ENCODE results near the gene RGS3.
A peak's percentile ranks its signal among the peaks of the same experiment; 100 is the strongest.

The RGS3 gene

GRCh38 chr9:113492343-113493202 lies 29.0 kb downstream of the RGS3 start:
- DNase-seq (no peak), ATAC-seq (no peak)
- Mint-ChIP-seq H3K27me3 (no peaks in the 10 kb centered on the region), H3K9me3 (no peaks in the 10 kb centered on the region), H3K4me3 (no peak overlapping the region), H3K4me1 (peaks cover 36% of the 10 kb centered on the region), H3K27ac (no peak overlapping the region)

GRCh38 chr9:113493203-113493520 lies 29.6 kb downstream of the RGS3 start:
- H3K4me3 Mint-ChIP-seq: no peak overlapping the region
- H3K9me3 Mint-ChIP-seq: no peaks in the 10 kb centered on the region
- peaks cover 33% of the 10 kb centered on the region for H3K4me1 Mint-ChIP-seq
- ATAC-seq: no peak
- no peaks in the 10 kb centered on the region for H3K27me3 Mint-ChIP-seq
- no peak for DNase-seq
- H3K27ac Mint-ChIP-seq: no peak overlapping the region

- Mint-ChIP-seq H3K4me1 (peaks cover 45% of the 10 kb centered on the region), H3K27ac (no peak overlapping the region)
- ATAC-seq: no peak
Measured at GRCh38 chr9:113495526-113495925, 32.0 kb downstream of the RGS3 start.

GRCh38 chr9:113497051-113497450 lies 33.5 kb downstream of the RGS3 start:
- DNase-seq: no peak

More at GRCh38 chr9:113495526-113495925, 32.0 kb downstream of the RGS3 start:
- no peaks in the 10 kb centered on the region for H3K27me3 Mint-ChIP-seq
- no peak overlapping the region for H3K4me3 Mint-ChIP-seq
- H3K9me3 Mint-ChIP-seq: no peaks in the 10 kb centered on the region
- DNase-seq: no peak

GRCh38 chr9:113499153-113499875 lies 35.8 kb downstream of the RGS3 start:
- H3K9me3 Mint-ChIP-seq: no peaks in the 10 kb centered on the region
- peaks cover 63% of the 10 kb centered on the region for H3K4me1 Mint-ChIP-seq
- H3K27ac Mint-ChIP-seq: peak overlapping the region; percentile 42 to 65
- ATAC-seq (peak; percentile 37), DNase-seq (no peak)
- no peaks in the 10 kb centered on the region for H3K27me3 Mint-ChIP-seq
- peak overlapping the region in 1 of 2 donors; percentile 45 for H3K4me3 Mint-ChIP-seq

More at GRCh38 chr9:113497051-113497450, 33.5 kb downstream of the RGS3 start:
- peaks cover 60% of the 10 kb centered on the region for H3K4me1 Mint-ChIP-seq
- H3K4me3 Mint-ChIP-seq: no peak overlapping the region
- ATAC-seq: no peak
- H3K27ac Mint-ChIP-seq: peak overlapping the region in 1 of 2 donors; percentile 64
- no peaks in the 10 kb centered on the region for H3K9me3 Mint-ChIP-seq
- no peaks in the 10 kb centered on the region for H3K27me3 Mint-ChIP-seq

GRCh38 chr9:113499876-113500497 lies 36.5 kb downstream of the RGS3 start:
- Mint-ChIP-seq H3K4me3 (peak overlapping the region; percentile 15 to 45), H3K27me3 (no peaks in the 10 kb centered on the region), H3K27ac (peak overlapping the region; percentile 65 to 74), H3K4me1 (peaks cover 63% of the 10 kb centered on the region), H3K9me3 (no peaks in the 10 kb centered on the region)
- ATAC-seq (peak; percentile 85), DNase-seq (peak in 1 of 2 donors; percentile 45)

- Mint-ChIP-seq H3K27me3 (no peaks in the 10 kb centered on the region), H3K27ac (no peak overlapping the region), H3K9me3 (no peaks in the 10 kb centered on the region), H3K4me3 (no peak overlapping the region), H3K4me1 (peaks cover 66% of the 10 kb centered on the region)
- ATAC-seq (no peak), DNase-seq (no peak)
Measured at GRCh38 chr9:113501129-113501686, 37.7 kb downstream of the RGS3 start.

- H3K27ac Mint-ChIP-seq: no peak overlapping the region
- no peaks in the 10 kb centered on the region for H3K9me3 Mint-ChIP-seq
- no peaks in the 10 kb centered on the region for H3K27me3 Mint-ChIP-seq
- no peak for DNase-seq
- no peak overlapping the region for H3K4me3 Mint-ChIP-seq
- peaks cover 68% of the 10 kb centered on the region for H3K4me1 Mint-ChIP-seq
- no peak for ATAC-seq
Measured at GRCh38 chr9:113501852-113502251, 38.3 kb downstream of the RGS3 start.

DNA sequence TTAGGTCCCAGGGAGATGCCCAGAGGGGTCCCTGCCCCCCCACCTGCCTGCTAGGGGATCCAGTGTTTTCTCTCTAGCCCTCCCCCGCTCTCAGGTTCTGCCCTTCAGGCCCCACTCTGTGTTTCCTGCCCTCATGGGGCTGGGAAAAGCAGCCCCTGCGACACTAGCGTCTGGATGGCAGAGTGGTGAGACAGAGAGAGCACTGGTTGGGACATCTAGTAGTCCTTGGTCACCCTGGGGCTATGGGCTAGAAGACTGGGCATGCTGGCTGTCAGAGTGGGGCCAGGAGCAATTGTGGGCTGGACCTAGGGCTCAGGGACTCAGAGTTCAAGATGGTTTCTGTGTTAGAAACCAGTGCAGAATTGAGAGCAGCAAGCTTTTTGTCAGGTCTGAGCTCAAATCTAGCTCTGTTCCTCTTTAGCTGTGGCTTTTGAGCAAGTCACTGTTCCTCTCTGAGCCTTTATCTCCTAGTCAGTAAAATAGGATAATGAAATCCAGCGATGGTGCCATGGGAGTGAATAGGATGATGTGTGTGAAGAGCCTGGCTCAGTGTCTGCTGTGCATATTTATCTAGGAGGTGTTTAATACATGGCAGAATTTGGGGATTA lies 39.0 kb downstream of the RGS3 start:
- no peaks in the 10 kb centered on the region for H3K27me3 Mint-ChIP-seq
- H3K4me3 Mint-ChIP-seq: no peak overlapping the region
- no peak for DNase-seq
- H3K4me1 Mint-ChIP-seq: peaks cover 75% of the 10 kb centered on the region
- H3K27ac Mint-ChIP-seq: peak overlapping the region; percentile 59 to 60
- no peak for ATAC-seq
- H3K9me3 Mint-ChIP-seq: no peaks in the 10 kb centered on the region

GRCh38 chr9:113503131-113503541 lies 39.6 kb downstream of the RGS3 start:
- no peak for ATAC-seq
- peak overlapping the region in 1 of 2 donors; percentile 59 for H3K27ac Mint-ChIP-seq
- DNase-seq: no peak
- no peak overlapping the region for H3K4me3 Mint-ChIP-seq
- no peaks in the 10 kb centered on the region for H3K9me3 Mint-ChIP-seq
- no peaks in the 10 kb centered on the region for H3K27me3 Mint-ChIP-seq
- H3K4me1 Mint-ChIP-seq: peaks cover 81% of the 10 kb centered on the region

- H3K4me3 Mint-ChIP-seq: no peak overlapping the region
- no peaks in the 10 kb centered on the region for H3K27me3 Mint-ChIP-seq
- DNase-seq (no peak), ATAC-seq (no peak)
- peak overlapping the region; percentile 46 to 56 for H3K27ac Mint-ChIP-seq
- H3K4me1 Mint-ChIP-seq: peaks cover 87% of the 10 kb centered on the region
- H3K9me3 Mint-ChIP-seq: no peaks in the 10 kb centered on the region
Measured at GRCh38 chr9:113503613-113504211, 40.2 kb downstream of the RGS3 start.

DNA sequence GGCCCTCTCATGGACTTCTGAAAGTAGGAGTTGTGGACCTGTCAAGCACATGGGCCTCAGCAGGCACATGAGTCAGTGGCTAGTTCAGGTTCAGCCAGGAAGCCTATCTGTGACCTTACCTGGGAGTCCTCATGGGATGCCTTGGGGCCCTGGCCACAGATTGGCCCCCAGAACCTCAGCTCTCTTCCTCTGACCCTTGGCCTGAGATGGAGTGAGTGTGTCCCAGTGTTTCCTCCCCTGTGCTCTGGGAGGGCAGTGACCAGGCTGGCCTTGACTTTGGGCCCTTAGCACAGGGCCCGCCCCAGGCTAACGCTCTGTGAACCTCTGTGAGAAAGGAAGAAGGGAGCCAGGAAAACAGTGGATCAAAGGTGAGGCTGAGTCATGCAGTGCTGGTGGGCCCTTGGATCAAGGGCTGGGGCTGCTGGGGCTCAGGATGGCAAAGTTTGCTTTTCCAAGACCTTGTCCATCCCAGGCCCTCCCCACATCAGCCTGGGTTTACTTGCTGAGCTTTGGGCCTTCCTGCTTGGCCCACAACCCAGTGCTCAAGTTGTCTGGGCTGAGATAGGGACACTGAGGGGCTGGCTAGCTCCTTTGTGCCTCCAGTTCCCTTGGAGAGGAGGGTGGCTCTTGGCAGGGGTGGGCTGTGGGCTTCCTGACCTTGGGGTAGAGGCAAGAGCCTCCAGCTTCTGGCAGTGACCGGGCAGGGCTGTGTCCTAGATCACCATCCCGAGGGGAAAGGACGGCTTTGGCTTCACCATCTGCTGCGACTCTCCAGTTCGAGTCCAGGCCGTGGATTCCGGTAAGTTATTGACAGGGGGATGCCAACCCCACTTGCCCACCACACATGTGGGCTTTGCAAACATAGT lies 41.4 kb downstream of the RGS3 start:
- no peak for DNase-seq
- no peaks in the 10 kb centered on the region for H3K9me3 Mint-ChIP-seq
- peak overlapping the region; percentile 66 to 76 for H3K27ac Mint-ChIP-seq
- peaks cover 87% of the 10 kb centered on the region for H3K4me1 Mint-ChIP-seq
- H3K27me3 Mint-ChIP-seq: no peaks in the 10 kb centered on the region
- ATAC-seq: no peak
- H3K4me3 Mint-ChIP-seq: no peak overlapping the region

DNA sequence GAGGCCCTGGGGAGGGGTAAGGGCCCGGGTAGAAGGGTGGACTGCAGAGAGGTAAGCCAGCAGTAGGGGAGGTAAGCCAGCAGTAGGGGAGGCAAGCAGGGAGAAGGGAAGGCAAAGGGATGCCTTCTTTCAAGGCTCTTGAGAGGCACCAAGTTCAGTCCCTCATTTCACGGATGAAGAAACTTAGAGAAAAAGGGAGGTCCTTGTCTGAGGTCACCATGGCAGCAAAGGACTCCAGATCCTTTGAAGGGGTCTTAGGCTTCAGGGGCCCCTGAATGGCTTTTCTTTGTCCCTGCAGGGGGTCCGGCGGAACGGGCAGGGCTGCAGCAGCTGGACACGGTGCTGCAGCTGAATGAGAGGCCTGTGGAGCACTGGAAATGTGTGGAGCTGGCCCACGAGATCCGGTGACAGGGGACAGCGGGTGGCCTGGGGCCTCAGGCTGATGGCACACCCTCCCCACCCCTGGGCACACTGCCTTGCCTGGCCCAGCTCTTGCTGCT lies 42.6 kb downstream of the RGS3 start:
- ATAC-seq: no peak
- no peak overlapping the region for H3K4me3 Mint-ChIP-seq
- H3K27me3 Mint-ChIP-seq: no peaks in the 10 kb centered on the region
- H3K9me3 Mint-ChIP-seq: no peaks in the 10 kb centered on the region
- H3K4me1 Mint-ChIP-seq: peaks cover 86% of the 10 kb centered on the region
- H3K27ac Mint-ChIP-seq: no peak overlapping the region
- DNase-seq: no peak

DNA sequence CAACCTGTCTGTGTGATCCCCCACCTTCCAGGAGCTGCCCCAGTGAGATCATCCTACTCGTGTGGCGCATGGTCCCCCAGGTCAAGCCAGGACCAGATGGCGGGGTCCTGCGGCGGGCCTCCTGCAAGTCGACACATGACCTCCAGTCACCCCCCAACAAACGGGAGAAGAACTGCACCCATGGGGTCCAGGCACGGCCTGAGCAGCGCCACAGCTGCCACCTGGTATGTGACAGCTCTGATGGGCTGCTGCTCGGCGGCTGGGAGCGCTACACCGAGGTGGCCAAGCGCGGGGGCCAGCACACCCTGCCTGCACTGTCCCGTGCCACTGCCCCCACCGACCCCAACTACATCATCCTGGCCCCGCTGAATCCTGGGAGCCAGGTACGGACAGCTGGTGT lies 43.7 kb downstream of the RGS3 start:
- Mint-ChIP-seq H3K27me3 (no peaks in the 10 kb centered on the region), H3K4me1 (peaks cover 86% of the 10 kb centered on the region), H3K4me3 (no peak overlapping the region), H3K9me3 (no peaks in the 10 kb centered on the region), H3K27ac (peak overlapping the region; percentile 14 to 88)
- ATAC-seq (no peak), DNase-seq (no peak)

Data from stimulated activated naive CD8-positive, alpha-beta T cell treated with anti-CD3 and anti-CD28 coated beads, Interleukin-15, amount 100 ng/mL, for 72 hours (primary cell).